ENCODE results near the gene STEAP1B.

STEAP1B gene

GRCh38 chr7:22427855-22428254 lies 72.1 kb downstream of the STEAP1B start:
- Histone ChIP-seq H3K9me2 (replicated peaks; ENCODE audit: insufficient read depth, low read length) (no peaks in the 10 kb centered on the region), H3K9me3 (ENCODE audit: insufficient read depth, low read length) (no peaks in the 10 kb centered on the region), H2AFZ (ENCODE audit: low read depth, low read length, severe bottlenecking) (no peak overlapping the region), H3K4me2 (ENCODE audit: low read depth, low read length, poor library complexity, severe bottlenecking) (no peak overlapping the region), H3K27ac (ENCODE audit: low read depth, low read length) (no peak overlapping the region), H3K36me3 (ENCODE audit: low read length) (no peaks in the 10 kb centered on the region), H3K4me3 (ENCODE audit: insufficient read depth, low read length, poor library complexity, severe bottlenecking) (no peak overlapping the region), H3K27me3 (ENCODE audit: low read length) (no peaks in the 10 kb centered on the region), H3K79me2 (ENCODE audit: insufficient read depth, low read length) (no peaks in the 10 kb centered on the region), H3F3A (ENCODE audit: insufficient read depth) (no peaks in the 10 kb centered on the region), H3K9ac (ENCODE audit: low read length) (no peak overlapping the region), H4K20me1 (ENCODE audit: low read depth, low read length) (no peaks in the 10 kb centered on the region)
- TF ChIP-seq CTCF (IDR thresholded peaks at IDR 0.05; ENCODE audit: insufficient read depth, low read length, poor library complexity, severe bottlenecking) (no peak), EZH2phosphoT487 (conservative IDR thresholded peaks at IDR 0.05; ENCODE audit: low read length) (no peak)

GRCh38 chr7:22427104-22427503 lies 72.9 kb downstream of the STEAP1B start:
- no peaks in the 10 kb centered on the region for H3K79me2 ChIP-seq (ENCODE audit: insufficient read depth, low read length)
- H3K9me2 ChIP-seq (replicated peaks; ENCODE audit: insufficient read depth, low read length) = no peaks in the 10 kb centered on the region
- H3K9ac ChIP-seq (ENCODE audit: low read length) = no peak overlapping the region
- no peak overlapping the region for H3K27ac ChIP-seq (ENCODE audit: low read depth, low read length)
- H4K20me1 ChIP-seq (ENCODE audit: low read depth, low read length) = no peaks in the 10 kb centered on the region
- H3K36me3 ChIP-seq (ENCODE audit: low read length) = no peaks in the 10 kb centered on the region
- TF ChIP-seq EZH2phosphoT487 (conservative IDR thresholded peaks at IDR 0.05; ENCODE audit: low read length) (no peak), CTCF (IDR thresholded peaks at IDR 0.05; ENCODE audit: insufficient read depth, low read length, poor library complexity, severe bottlenecking) (no peak)
- no peaks in the 10 kb centered on the region for H3K27me3 ChIP-seq (ENCODE audit: low read length)
- H3F3A ChIP-seq (ENCODE audit: insufficient read depth) = no peaks in the 10 kb centered on the region
- H2AFZ ChIP-seq (ENCODE audit: low read depth, low read length, severe bottlenecking) = no peak overlapping the region
- no peak overlapping the region for H3K4me2 ChIP-seq (ENCODE audit: low read depth, low read length, poor library complexity, severe bottlenecking)
- H3K4me3 ChIP-seq (ENCODE audit: insufficient read depth, low read length, poor library complexity, severe bottlenecking) = no peak overlapping the region
- H3K9me3 ChIP-seq (ENCODE audit: insufficient read depth, low read length) = no peaks in the 10 kb centered on the region

GRCh38 chr7:22426463-22427094 lies 73.4 kb downstream of the STEAP1B start:
- no peak overlapping the region for H3K9ac ChIP-seq (ENCODE audit: low read length)
- no peak overlapping the region for H3K4me3 ChIP-seq (ENCODE audit: insufficient read depth, low read length, poor library complexity, severe bottlenecking)
- no peaks in the 10 kb centered on the region for H3K27me3 ChIP-seq (ENCODE audit: low read length)
- TF ChIP-seq CTCF (IDR thresholded peaks at IDR 0.05; ENCODE audit: insufficient read depth, low read length, poor library complexity, severe bottlenecking) = no peak
- H3K27ac ChIP-seq (ENCODE audit: low read depth, low read length) = no peak overlapping the region
- no peaks in the 10 kb centered on the region for H4K20me1 ChIP-seq (ENCODE audit: low read depth, low read length)
- H3K36me3 ChIP-seq (ENCODE audit: low read length) = no peaks in the 10 kb centered on the region
- H3K79me2 ChIP-seq (ENCODE audit: insufficient read depth, low read length) = no peaks in the 10 kb centered on the region
- no peaks in the 10 kb centered on the region for H3K9me3 ChIP-seq (ENCODE audit: insufficient read depth, low read length)
- no peak overlapping the region for H2AFZ ChIP-seq (ENCODE audit: low read depth, low read length, severe bottlenecking)
- H3K9me2 ChIP-seq (replicated peaks; ENCODE audit: insufficient read depth, low read length) = no peaks in the 10 kb centered on the region
- H3F3A ChIP-seq (ENCODE audit: insufficient read depth) = no peaks in the 10 kb centered on the region
- H3K4me2 ChIP-seq (ENCODE audit: low read depth, low read length, poor library complexity, severe bottlenecking) = no peak overlapping the region

All from SU-DHL-6 (cell line).